GM12874 (cell line): Measurements from ENCODE around the gene FAM171A1.
A peak's percentile ranks its signal among the peaks of the same experiment; 100 is the strongest.

Source experiments
- TF ChIP-seq, protein P1 (sequence below): IDR thresholded peaks from 2 replicates; pipeline ENCODE4 v1.5.1; 2011; ENCODE audit warnings: low read depth, mild to moderate bottlenecking, control low read depth, low read length, moderate library complexity; ENCODE audit not compliant: insufficient read depth

FAM171A1 gene

DNA sequence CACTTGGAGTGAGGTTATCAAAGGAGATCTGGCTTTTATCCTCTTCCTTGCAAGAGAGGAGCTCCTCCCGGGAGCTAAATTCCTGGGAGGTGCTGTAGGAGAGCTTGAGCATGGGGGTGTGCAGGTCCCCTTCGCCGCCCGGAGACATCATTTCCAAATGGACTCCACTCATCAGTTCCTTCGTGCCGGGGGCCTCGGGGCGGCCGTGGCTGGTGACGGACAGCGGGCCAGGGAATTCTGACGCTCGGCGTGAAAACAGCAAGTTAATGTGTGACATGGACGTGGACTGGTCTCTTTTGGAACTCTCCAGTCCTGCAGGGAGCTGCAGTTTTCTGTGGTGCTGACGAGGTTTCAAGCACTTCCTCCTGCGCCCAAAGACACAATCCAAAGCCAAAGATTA, 156.9 kb downstream of the FAM171A1 start:
- TF ChIP-seq, protein P1, sequence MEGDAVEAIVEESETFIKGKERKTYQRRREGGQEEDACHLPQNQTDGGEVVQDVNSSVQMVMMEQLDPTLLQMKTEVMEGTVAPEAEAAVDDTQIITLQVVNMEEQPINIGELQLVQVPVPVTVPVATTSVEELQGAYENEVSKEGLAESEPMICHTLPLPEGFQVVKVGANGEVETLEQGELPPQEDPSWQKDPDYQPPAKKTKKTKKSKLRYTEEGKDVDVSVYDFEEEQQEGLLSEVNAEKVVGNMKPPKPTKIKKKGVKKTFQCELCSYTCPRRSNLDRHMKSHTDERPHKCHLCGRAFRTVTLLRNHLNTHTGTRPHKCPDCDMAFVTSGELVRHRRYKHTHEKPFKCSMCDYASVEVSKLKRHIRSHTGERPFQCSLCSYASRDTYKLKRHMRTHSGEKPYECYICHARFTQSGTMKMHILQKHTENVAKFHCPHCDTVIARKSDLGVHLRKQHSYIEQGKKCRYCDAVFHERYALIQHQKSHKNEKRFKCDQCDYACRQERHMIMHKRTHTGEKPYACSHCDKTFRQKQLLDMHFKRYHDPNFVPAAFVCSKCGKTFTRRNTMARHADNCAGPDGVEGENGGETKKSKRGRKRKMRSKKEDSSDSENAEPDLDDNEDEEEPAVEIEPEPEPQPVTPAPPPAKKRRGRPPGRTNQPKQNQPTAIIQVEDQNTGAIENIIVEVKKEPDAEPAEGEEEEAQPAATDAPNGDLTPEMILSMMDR, result no peak

DNA sequence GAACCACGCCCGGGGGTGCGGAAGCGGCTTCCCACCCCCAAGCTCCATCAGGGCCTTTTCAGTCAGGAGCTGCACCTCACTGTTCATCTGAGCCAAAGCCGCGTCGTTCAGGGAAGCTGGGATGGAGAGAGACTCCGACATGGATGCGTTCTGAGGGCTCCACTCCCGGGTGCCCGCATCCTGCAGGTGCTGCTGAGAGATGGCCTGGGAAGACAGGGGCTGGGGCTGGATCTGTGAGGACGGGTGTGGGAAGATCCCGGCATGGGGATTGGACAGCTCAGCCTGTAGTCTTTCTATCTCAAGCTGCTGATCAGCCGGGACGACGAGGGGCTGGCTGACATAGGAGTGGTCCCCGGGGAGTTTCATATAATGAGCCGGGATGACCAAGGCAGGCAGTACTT, 157.6 kb downstream of the FAM171A1 start:
- TF ChIP-seq, protein P1, result no peak

- TF ChIP-seq, protein P1, result no peak
Observed at GRCh38 chr10:15211464-15211979, 159.6 kb downstream of the FAM171A1 start.

- TF ChIP-seq, protein P1, result no peak
Observed at GRCh38 chr10:15210521-15210920, 160.6 kb downstream of the FAM171A1 start.

DNA sequence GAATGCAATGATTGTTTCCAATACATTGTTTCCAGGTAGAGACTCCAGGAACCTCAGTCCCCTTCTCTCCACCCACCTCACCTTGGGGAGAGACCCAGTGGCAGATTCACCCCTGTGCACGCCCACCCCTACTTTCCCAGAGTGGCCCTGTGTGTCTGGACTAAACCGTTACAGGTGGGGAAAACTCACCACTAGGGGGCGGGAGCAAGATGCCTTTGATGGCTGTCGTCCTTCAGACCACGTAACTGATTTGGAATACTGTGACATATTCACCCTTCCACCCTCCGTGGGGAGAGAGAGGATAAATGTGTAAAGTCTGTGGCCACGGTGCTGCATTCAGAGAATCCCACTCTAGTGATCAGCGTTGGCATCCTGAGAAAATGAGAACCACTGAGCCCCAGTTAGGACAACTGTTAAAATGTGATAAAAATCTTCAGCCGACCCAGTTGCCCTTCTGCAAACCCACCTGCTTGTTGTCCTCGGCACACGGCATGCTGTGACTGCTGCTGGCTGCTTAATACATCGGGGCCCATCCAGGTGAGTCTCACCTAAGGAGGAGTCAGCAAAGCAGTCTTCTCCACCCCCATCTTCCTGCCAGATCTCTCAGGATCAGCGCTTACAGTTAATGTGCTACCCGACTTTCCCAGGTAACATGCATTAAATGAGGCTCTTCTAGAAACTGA, 161.1 kb downstream of the FAM171A1 start:
- TF ChIP-seq, protein P1, result peak; percentile 87

DNA sequence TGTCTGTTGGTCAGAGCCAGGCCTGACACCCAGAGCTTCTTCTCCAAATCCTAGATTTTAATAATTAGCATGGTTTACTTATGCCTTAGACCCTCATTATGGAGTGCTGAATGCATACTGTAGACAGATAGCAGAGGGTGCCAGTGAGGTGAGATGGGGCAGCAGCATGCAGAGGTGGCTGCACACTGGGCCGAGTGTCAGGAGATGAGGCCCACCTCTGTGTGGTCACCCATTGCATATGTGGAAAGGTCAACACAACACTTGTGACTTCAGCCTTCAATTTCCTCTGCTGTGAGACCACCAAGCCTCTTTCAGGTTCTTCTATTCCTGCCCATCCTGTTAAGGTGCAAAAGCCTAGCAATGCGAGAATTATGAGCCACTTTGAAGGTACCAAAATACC, 162.9 kb downstream of the FAM171A1 start:
- TF ChIP-seq, protein P1, result no peak

GRCh38 chr10:15202639-15203038, 168.4 kb downstream of the FAM171A1 start:
- TF ChIP-seq, protein P1, result no peak
